ENCODE measurements around the gene ACO2.

Gene ACO2

DNA sequence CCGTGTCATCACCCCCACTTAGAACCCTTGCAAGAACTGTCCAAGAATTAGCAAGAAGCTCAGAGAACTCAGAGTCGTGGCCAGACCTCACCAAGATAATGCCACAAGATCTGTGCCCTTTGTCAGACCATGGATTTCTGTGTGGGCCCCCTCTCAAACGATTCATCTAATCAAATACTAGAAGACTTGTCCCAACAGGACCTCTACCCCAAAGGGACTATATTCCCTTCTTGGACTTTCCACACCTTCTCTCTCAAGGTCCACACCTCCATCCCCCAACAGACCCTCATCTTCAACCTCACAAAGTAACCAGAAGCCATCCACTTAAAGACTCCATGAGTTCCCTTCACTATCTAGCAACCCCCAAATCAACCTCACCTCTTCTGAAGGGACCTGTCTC is 72.6 kb downstream of the ACO2 start (continued):
- no peak for TF ChIP-seq ZNF560 (tag by site-specific recombination; IDR thresholded peaks at IDR 0.05; ENCODE audit: borderline replicate concordance)

DNA sequence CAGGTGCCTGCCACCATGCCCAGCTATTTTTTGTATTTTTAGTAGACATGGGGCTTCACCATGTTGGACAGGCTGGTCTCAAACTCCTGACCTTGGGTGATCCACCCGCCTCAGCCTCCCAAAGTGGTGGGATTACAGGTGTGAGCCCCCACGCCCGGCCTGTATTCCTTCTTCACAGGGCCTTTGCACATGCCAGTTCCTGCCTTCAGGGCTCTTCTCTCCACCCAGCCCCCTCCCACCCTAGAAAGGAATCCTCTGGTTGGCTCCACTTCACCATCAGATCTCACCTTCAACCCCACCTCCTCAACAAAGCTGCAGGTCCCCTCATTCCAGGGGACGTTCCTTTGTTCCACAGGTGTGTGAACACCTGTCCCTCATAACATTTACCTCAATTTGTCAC is 73.3 kb downstream of the ACO2 start:
- no peak overlapping the region for H3K27ac ChIP-seq (ENCODE audit: extremely low read depth, low read depth, low read length)

DNA sequence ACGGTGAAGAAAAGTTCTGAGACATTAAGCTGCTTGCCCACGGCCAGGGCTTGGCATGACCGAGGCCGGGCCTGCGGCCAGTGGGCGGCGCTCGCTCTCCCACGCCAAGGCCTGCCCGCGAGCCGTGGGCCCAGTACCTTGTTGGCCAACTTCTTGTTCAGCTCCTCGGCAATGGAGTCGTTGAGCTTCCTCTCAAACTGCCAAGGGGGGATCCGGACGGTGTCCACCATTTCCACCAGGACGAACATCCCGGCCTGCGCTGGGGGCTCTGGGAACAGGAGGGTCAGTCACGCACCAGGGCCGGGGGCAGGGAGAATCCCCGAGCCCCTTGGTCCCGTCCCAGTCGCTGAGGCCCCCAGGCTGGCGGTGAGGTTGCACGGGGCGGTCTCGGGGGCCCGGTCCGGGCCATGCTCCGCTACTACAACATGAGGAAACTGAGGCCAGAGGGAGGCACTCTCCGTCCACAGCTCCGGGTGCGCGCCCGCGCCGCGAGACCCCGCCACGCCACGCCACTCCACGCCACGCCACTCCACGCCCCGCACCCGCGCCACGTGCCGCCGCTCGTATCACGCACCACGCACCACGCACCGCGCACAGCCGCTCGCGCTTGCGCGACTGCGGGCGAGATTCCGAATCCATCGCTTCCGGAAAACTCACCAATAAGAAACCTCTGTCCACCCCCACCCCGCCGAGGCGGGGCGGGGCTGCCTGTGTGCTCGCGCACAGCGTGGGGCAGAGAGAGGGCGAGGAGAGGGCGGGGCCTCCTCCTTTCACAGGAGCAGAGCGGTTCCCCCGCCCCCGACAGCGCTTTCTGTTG is 75.1 kb downstream of the ACO2 start, which contains the start of gene POLR3H:
Gene POLR3H, minus strand, starts transcription at position 617 of the 817 bp plus-strand sequence. Its CDS starts 369 bp downstream, at position 248.
- peaks cover 0 to 34% of the 10 kb centered on the region in 2 experiments; a peak in 2 of 3 replicates for H3K36me3 ChIP-seq (ENCODE audit: control insufficient read depth in 2 of 2, insufficient read depth in 1 of 2, low read length in 2 of 2)
- no peaks in the 10 kb centered on the region for H3K9me3 ChIP-seq (ENCODE audit: control insufficient read depth, insufficient read depth, low read depth, low read length)
- POLR2A ChIA-PET = interaction anchor here (0.7 to 1.9 kb wide), 8 partner anchors 10 to 163 kb away, joined by 3 to 22 read pairs (median 4); partner anchors contain the start of genes CSDC2, DESI1, PMM1 and TEF
- H3K27ac ChIP-seq (ENCODE audit: extremely low read depth, low read depth, low read length) = peak within 1 kb of the TSS; percentile 93
- H3K4me3 ChIP-seq (ENCODE audit: low read depth, low read length) = peak within 1 kb of the TSS; percentile 72
- CTCF ChIA-PET = interaction anchor here (0.5 to 2.2 kb wide), 25 partner anchors 8 to 521 kb away, joined by 3 to 16 read pairs (median 5); partner anchors contain the start of genes CSDC2 and PMM1
- peaks cover 8% of the 10 kb centered on the region for H3K4me1 ChIP-seq (ENCODE audit: control insufficient read depth, insufficient read depth, low read length)
- TF ChIP-seq GLIS1 (tag by site-specific recombination; IDR thresholded peaks at IDR 0.05) (peak; percentile 82; the same call in 1 of the 2 replicates), ZNF169 (tag by site-specific recombination; IDR thresholded peaks at IDR 0.05) (no peak), ZNF2 (tag by site-specific recombination; IDR thresholded peaks at IDR 0.05) (peak; percentile 34; the same call in 1 of the 2 replicates), KLF8 (tag by site-specific recombination; IDR thresholded peaks at IDR 0.05) (peak; percentile 83), ZXDB (tag by site-specific recombination; IDR thresholded peaks at IDR 0.05) (peak; percentile 38; the same call in 1 of the 2 replicates), SP7 (tag by site-specific recombination; IDR thresholded peaks at IDR 0.05) (0 out of 2 replicates have a peak, but pooled peaks have one; percentile 34), SP3 (tag by site-specific recombination; IDR thresholded peaks at IDR 0.05) (peak; percentile 82), ZNF777 (tag by site-specific recombination; IDR thresholded peaks at IDR 0.05; ENCODE audit: borderline replicate concordance) (no peak), ZNF837 (tag by site-specific recombination; IDR thresholded peaks at IDR 0.05) (no peak), ZFP69B (tag by site-specific recombination; IDR thresholded peaks at IDR 0.05) (peak; percentile 93), GLIS2 (tag by site-specific recombination; IDR thresholded peaks at IDR 0.05) (peak; percentile 67), ZEB2 (tag by site-specific recombination; IDR thresholded peaks at IDR 0.05) (0 out of 2 replicates have a peak, but pooled peaks have one; percentile 8), EGR2 (tag by site-specific recombination; IDR thresholded peaks at IDR 0.05; ENCODE audit: low read depth) (peak; percentile 88), ZSCAN5A (tag by site-specific recombination; IDR thresholded peaks at IDR 0.05) (peak; percentile 17; the same call in 1 of the 2 replicates), KLF10 (tag by site-specific recombination; IDR thresholded peaks at IDR 0.05) (peak; percentile 66; the same call in 1 of the 2 replicates), ZNF596 (tag by site-specific recombination; IDR thresholded peaks at IDR 0.05) (0 out of 2 replicates have a peak, but pooled peaks have one; percentile 26), ZIC2 (tag by site-specific recombination; IDR thresholded peaks at IDR 0.05) (peak; percentile 51), ZNF398 (tag by site-specific recombination; IDR thresholded peaks at IDR 0.05) (peak; percentile 54; the same call in 1 of the 2 replicates)
- TF ChIP-seq, protein P1, sequence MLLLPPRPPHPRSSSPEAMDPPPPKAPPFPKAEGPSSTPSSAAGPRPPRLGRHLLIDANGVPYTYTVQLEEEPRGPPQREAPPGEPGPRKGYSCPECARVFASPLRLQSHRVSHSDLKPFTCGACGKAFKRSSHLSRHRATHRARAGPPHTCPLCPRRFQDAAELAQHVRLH (tag by site-specific recombination; IDR thresholded peaks at IDR 0.05) = peak; percentile 37; the same call in 1 of the 2 replicates
- TF ChIP-seq, protein P2, sequence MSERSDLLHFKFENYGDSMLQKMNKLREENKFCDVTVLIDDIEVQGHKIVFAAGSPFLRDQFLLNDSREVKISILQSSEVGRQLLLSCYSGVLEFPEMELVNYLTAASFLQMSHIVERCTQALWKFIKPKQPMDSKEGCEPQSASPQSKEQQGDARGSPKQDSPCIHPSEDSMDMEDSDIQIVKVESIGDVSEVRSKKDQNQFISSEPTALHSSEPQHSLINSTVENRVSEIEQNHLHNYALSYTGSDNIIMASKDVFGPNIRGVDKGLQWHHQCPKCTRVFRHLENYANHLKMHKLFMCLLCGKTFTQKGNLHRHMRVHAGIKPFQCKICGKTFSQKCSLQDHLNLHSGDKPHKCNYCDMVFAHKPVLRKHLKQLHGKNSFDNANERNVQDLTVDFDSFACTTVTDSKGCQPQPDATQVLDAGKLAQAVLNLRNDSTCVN (tag by site-specific recombination; optimal IDR thresholded peaks at IDR 0.05) = peak; percentile 71
- TF ChIP-seq, protein P3, sequence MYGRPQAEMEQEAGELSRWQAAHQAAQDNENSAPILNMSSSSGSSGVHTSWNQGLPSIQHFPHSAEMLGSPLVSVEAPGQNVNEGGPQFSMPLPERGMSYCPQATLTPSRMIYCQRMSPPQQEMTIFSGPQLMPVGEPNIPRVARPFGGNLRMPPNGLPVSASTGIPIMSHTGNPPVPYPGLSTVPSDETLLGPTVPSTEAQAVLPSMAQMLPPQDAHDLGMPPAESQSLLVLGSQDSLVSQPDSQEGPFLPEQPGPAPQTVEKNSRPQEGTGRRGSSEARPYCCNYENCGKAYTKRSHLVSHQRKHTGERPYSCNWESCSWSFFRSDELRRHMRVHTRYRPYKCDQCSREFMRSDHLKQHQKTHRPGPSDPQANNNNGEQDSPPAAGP (tag by site-specific recombination; IDR thresholded peaks at IDR 0.05) = peak; percentile 22; the same call in 1 of the 2 replicates

More for the DNA sequence above, 73.3 kb downstream of the ACO2 start:
- TF ChIP-seq ZNF157 (tag by site-specific recombination; IDR thresholded peaks at IDR 0.05) (no peak), ZNF341 (tag by site-specific recombination; IDR thresholded peaks at IDR 0.05; ENCODE audit: low read depth) (peak; percentile 87), SCRT1 (tag by site-specific recombination; IDR thresholded peaks at IDR 0.05; ENCODE audit: borderline replicate concordance) (peak; percentile 80), ZNF292 (tag by site-specific recombination; IDR thresholded peaks at IDR 0.05; ENCODE audit: borderline replicate concordance, low read depth) (no peak), SCRT2 (tag by site-specific recombination; IDR thresholded peaks at IDR 0.05) (peak; percentile 49), ZNF623 (tag by site-specific recombination; IDR thresholded peaks at IDR 0.05) (peak; percentile 93), ZXDB (tag by site-specific recombination; IDR thresholded peaks at IDR 0.05) (no peak)
- peaks cover 7 to 47% of the 10 kb centered on the region in 2 experiments for H3K36me3 ChIP-seq (ENCODE audit: control insufficient read depth in 2 of 2, insufficient read depth in 1 of 2, low read length in 2 of 2)
- ChIA-PET POLR2A (interaction anchor here (1.1 to 1.5 kb wide), 2 partner anchors 48 to 79 kb away, joined by 3 to 5 read pairs; partner anchors contain the start of genes DESI1, PMM1 and XRCC6), CTCF (interaction anchor here (0.7 to 2.2 kb wide), 7 partner anchors 10 to 35 kb away, joined by 3 to 10 read pairs (median 5); no protein-coding TSS in a partner anchor)
- no peaks in the 10 kb centered on the region for H3K9me3 ChIP-seq (ENCODE audit: control insufficient read depth, insufficient read depth, low read depth, low read length)
- H3K4me1 ChIP-seq (ENCODE audit: control insufficient read depth, insufficient read depth, low read length) = peaks cover 8% of the 10 kb centered on the region
- H3K4me3 ChIP-seq (ENCODE audit: low read depth, low read length) = no peak overlapping the region
